ENCODE measurements around the gene SDK1. TPM values are rescaled to one million over a fixed set of nuclear protein-coding genes. Genes with fewer than 3 reads are reported as not detected.
"Not testable (repeated sequence)": the region's sequence is repeated elsewhere in the genome, so short reads cannot be mapped to it uniquely, and the experiment has no call there.

The SDK1 gene
- polyA plus RNA-seq, 2 donors, result 0.33 to 0.47 TPM

DNA sequence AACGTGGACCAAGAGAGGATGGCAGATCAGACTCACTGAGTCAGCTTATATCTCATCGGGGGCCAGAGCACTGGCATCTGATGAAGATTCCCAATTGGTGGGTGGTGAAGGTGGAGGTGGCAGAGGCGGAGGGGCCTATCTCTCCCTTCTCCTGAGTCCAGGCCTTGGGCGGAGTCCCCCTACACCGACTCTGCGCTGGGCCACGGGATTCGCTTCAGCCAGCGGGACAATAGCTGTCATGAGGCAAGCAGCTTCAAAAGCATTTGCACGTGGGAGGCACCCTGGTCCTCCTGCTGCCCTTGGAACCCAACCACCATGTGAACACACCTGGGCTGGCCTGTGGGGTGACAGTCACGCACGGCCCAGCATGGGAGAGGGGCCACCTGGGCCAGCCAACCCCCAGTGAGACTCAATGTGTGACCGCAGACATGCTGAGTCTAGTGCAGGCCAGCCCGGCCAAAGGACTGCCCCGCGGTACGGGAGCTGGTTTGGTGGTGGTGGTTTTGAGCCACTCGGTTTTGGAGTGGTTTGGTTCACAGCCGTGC is 914.2 kb downstream of the SDK1 start:
- Histone ChIP-seq H3K9me3 (ENCODE audit: control insufficient read depth in 2 of 2, insufficient read depth in 1 of 2, low read depth in 1 of 2, low read length in 1 of 2) (no peaks in the 10 kb centered on the region), H3K4me1 (ENCODE audit: control insufficient read depth in 2 of 2, insufficient read depth in 2 of 2, low read length in 1 of 2) (peaks cover 0 to 11% of the 10 kb centered on the region in 2 donors), H3K4me3 (ENCODE audit: low read depth in 1 of 2, low read length in 2 of 2) (no peak overlapping the region), H3K27ac (ENCODE audit: low read depth in 2 of 2, low read length in 1 of 2) (no peak overlapping the region), H3K27me3 (ENCODE audit: control insufficient read depth in 1 of 2, insufficient read depth in 2 of 2, low read length in 2 of 2) (no peaks in the 10 kb centered on the region), H3K36me3 (ENCODE audit: control insufficient read depth in 2 of 2, insufficient read depth in 2 of 2, low read length in 1 of 2) (no peaks in the 10 kb centered on the region)
- WGBS, 2 donors, result 93 to 94% methylated on average over 19 of the region's 19 CpGs

GRCh38 chr7:4216016-4216415 is 915.0 kb downstream of the SDK1 start:
- H3K27me3 ChIP-seq (ENCODE audit: control insufficient read depth in 1 of 2, insufficient read depth in 2 of 2, low read length in 2 of 2), result no peaks in the 10 kb centered on the region
- H3K4me1 ChIP-seq (ENCODE audit: control insufficient read depth in 2 of 2, insufficient read depth in 2 of 2, low read length in 1 of 2), result peaks cover 0 to 11% of the 10 kb centered on the region in 2 donors
- 48 to 62% methylated on average over 16 of the region's 16 CpGs for WGBS, 2 donors
- no peaks in the 10 kb centered on the region for H3K36me3 ChIP-seq (ENCODE audit: control insufficient read depth in 2 of 2, insufficient read depth in 2 of 2, low read length in 1 of 2)
- H3K9me3 ChIP-seq (ENCODE audit: control insufficient read depth in 2 of 2, insufficient read depth in 1 of 2, low read depth in 1 of 2, low read length in 1 of 2), result no peaks in the 10 kb centered on the region
- H3K4me3 ChIP-seq (ENCODE audit: low read depth in 1 of 2, low read length in 2 of 2), result no peak overlapping the region
- no peak overlapping the region for H3K27ac ChIP-seq (ENCODE audit: low read depth in 2 of 2, low read length in 1 of 2)

DNA sequence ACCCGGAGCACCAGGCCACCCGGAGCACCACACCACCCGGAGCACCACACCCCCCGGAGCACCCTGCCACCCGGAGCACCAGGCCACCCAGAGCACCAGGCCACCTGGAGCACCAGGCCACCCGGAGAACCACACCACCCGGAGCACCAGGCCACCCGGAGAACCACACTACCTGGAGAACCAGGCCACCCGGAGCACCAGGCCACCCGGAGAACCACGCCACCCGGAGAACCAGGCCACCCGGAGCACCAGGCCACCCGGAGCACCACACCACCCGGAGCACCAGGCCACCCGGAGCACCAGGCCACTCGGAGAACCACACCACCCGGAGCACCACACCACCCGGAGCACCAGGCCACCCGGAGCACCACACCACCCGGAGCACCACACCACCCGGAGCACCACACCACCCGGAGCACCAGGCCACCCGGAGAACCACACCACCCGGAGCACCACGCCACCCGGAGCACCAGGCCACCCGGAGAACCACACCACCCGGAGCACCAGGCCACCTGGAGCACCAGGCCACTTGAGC is 916.1 kb downstream of the SDK1 start:
- H3K36me3 ChIP-seq (ENCODE audit: control insufficient read depth in 2 of 2, insufficient read depth in 2 of 2, low read length in 1 of 2); H3K27ac ChIP-seq (ENCODE audit: low read depth in 2 of 2, low read length in 1 of 2); H3K27me3 ChIP-seq (ENCODE audit: control insufficient read depth in 1 of 2, insufficient read depth in 2 of 2, low read length in 2 of 2); H3K4me3 ChIP-seq (ENCODE audit: low read depth in 1 of 2, low read length in 2 of 2); H3K9me3 ChIP-seq (ENCODE audit: control insufficient read depth in 2 of 2, insufficient read depth in 1 of 2, low read depth in 1 of 2, low read length in 1 of 2): not testable (repeated sequence)
- H3K4me1 ChIP-seq (ENCODE audit: control insufficient read depth in 2 of 2, insufficient read depth in 2 of 2, low read length in 1 of 2), result peaks cover 0 to 11% of the 10 kb centered on the region in 2 donors
- 89 to 94% methylated on average over 24 to 29 of the region's 29 CpGs for WGBS, 2 donors

DNA sequence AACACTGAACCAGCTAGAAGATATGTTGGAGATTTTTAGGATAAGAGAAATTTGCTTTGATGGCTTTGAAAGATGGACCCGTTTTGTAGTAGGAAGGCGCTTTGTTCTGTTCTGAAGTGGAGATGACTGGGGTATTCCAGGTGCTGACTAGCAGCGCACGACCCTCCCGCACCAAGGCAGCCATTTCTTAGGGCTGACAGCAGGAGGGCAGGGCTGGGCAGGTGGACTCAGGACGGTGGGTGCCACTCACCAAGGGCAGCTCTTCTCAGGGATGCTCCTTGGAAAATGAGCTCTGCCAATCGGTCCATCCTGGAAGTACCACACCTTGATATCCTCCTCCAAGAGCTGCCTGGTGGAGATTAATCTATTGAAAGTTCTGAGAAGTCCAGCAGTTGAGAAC is 917.4 kb downstream of the SDK1 start:
- H3K36me3 ChIP-seq (ENCODE audit: control insufficient read depth in 2 of 2, insufficient read depth in 2 of 2, low read length in 1 of 2), result no peaks in the 10 kb centered on the region
- 96 to 97% methylated on average over 7 of the region's 7 CpGs for WGBS, 2 donors
- no peak overlapping the region for H3K27ac ChIP-seq (ENCODE audit: low read depth in 2 of 2, low read length in 1 of 2)
- no peaks in the 10 kb centered on the region for H3K9me3 ChIP-seq (ENCODE audit: control insufficient read depth in 2 of 2, insufficient read depth in 1 of 2, low read depth in 1 of 2, low read length in 1 of 2)
- H3K4me3 ChIP-seq (ENCODE audit: low read depth in 1 of 2, low read length in 2 of 2), result no peak overlapping the region
- H3K27me3 ChIP-seq (ENCODE audit: control insufficient read depth in 1 of 2, insufficient read depth in 2 of 2, low read length in 2 of 2), result no peaks in the 10 kb centered on the region
- H3K4me1 ChIP-seq (ENCODE audit: control insufficient read depth in 2 of 2, insufficient read depth in 2 of 2, low read length in 1 of 2), result peaks cover 0 to 11% of the 10 kb centered on the region in 2 donors

DNA sequence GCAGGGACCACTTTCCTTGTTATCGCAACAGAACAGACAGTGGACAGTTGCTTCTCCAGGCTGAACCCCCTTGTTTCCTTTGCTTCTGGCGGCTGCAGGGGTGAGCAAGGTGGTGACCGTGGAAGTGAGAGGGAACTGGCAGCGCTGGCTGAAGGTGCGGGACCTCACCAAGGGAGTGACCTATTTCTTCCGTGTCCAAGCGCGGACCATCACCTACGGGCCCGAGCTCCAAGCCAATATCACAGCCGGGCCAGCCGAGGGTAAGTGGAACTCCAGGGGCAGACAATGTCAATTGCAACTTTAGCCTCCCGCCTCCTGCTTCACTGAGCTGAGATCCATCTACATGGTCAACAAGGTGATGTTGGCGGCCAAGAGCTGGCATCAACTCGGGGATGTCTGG is 919.0 kb downstream of the SDK1 start:
- Histone ChIP-seq H3K4me3 (ENCODE audit: low read depth in 1 of 2, low read length in 2 of 2) (no peak overlapping the region), H3K27ac (ENCODE audit: low read depth in 2 of 2, low read length in 1 of 2) (no peak overlapping the region), H3K9me3 (ENCODE audit: control insufficient read depth in 2 of 2, insufficient read depth in 1 of 2, low read depth in 1 of 2, low read length in 1 of 2) (no peaks in the 10 kb centered on the region), H3K4me1 (ENCODE audit: control insufficient read depth in 2 of 2, insufficient read depth in 2 of 2, low read length in 1 of 2) (peaks cover 0 to 11% of the 10 kb centered on the region in 2 donors), H3K27me3 (ENCODE audit: control insufficient read depth in 1 of 2, insufficient read depth in 2 of 2, low read length in 2 of 2) (no peaks in the 10 kb centered on the region), H3K36me3 (ENCODE audit: control insufficient read depth in 2 of 2, insufficient read depth in 2 of 2, low read length in 1 of 2) (no peaks in the 10 kb centered on the region)
- 94% methylated on average over 15 of the region's 15 CpGs for WGBS, 2 donors

DNA sequence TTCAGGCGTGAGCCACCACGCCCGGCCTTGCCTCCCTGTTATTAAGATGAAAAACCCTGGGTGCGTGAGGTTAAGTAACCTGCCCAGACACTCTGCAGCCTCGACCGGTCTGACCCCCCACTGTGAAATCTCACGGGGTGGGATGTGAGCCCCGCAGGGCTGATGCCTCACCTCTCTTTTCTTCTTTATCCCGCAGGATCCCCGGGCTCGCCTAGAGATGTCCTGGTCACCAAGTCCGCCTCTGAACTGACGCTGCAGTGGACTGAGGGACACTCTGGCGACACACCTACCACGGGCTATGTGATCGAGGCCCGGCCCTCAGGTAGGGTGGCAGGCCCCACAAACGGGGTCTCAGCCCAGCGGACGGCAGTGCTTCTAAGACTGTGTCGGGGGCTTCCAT is 920.0 kb downstream of the SDK1 start:
- H3K4me3 ChIP-seq (ENCODE audit: low read depth in 1 of 2, low read length in 2 of 2), result no peak overlapping the region
- no peaks in the 10 kb centered on the region for H3K27me3 ChIP-seq (ENCODE audit: control insufficient read depth in 1 of 2, insufficient read depth in 2 of 2, low read length in 2 of 2)
- no peaks in the 10 kb centered on the region for H3K9me3 ChIP-seq (ENCODE audit: control insufficient read depth in 2 of 2, insufficient read depth in 1 of 2, low read depth in 1 of 2, low read length in 1 of 2)
- peaks cover 0 to 5% of the 10 kb centered on the region in 2 donors for H3K4me1 ChIP-seq (ENCODE audit: control insufficient read depth in 2 of 2, insufficient read depth in 2 of 2, low read length in 1 of 2)
- no peak overlapping the region for H3K27ac ChIP-seq (ENCODE audit: low read depth in 2 of 2, low read length in 1 of 2)
- H3K36me3 ChIP-seq (ENCODE audit: control insufficient read depth in 2 of 2, insufficient read depth in 2 of 2, low read length in 1 of 2), result no peaks in the 10 kb centered on the region
- WGBS, 2 donors, result 89 to 90% methylated on average over 21 of the region's 21 CpGs

GRCh38 chr7:4222676-4223075 is 921.6 kb downstream of the SDK1 start:
- Histone ChIP-seq H3K36me3 (ENCODE audit: control insufficient read depth in 2 of 2, insufficient read depth in 2 of 2, low read length in 1 of 2) (no peaks in the 10 kb centered on the region), H3K27ac (ENCODE audit: low read depth in 2 of 2, low read length in 1 of 2) (no peak overlapping the region), H3K27me3 (ENCODE audit: control insufficient read depth in 1 of 2, insufficient read depth in 2 of 2, low read length in 2 of 2) (no peaks in the 10 kb centered on the region), H3K4me1 (ENCODE audit: control insufficient read depth in 2 of 2, insufficient read depth in 2 of 2, low read length in 1 of 2) (peaks cover 0 to 3% of the 10 kb centered on the region in 2 donors), H3K4me3 (ENCODE audit: low read depth in 1 of 2, low read length in 2 of 2) (no peak overlapping the region), H3K9me3 (ENCODE audit: control insufficient read depth in 2 of 2, insufficient read depth in 1 of 2, low read depth in 1 of 2, low read length in 1 of 2) (no peaks in the 10 kb centered on the region)
- 82 to 89% methylated on average over 5 of the region's 5 CpGs for WGBS, 2 donors

DNA sequence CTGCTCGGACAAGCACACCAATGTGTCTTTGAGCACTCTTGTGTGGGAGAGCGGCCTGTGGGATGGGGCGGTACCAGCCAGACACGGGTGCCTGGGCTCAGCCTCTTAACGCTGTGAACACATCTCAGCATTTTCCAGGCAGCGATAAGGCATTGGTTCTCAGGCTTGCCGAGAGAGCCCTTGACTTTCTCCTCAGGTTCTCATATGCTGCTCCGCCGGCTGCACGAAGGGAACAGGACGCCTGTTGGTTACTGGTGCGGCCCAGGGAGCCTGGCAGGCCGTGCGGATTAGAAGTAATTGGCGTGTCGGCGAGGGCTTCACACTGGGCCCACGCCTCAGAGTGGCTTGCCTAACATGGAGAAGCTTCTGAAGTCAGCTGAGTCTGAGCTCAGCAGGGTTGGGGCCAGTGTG is 924.3 kb downstream of the SDK1 start:
- Histone ChIP-seq H3K9me3 (ENCODE audit: control insufficient read depth in 2 of 2, insufficient read depth in 1 of 2, low read depth in 1 of 2, low read length in 1 of 2) (no peaks in the 10 kb centered on the region), H3K27me3 (ENCODE audit: control insufficient read depth in 1 of 2, insufficient read depth in 2 of 2, low read length in 2 of 2) (no peaks in the 10 kb centered on the region), H3K27ac (ENCODE audit: low read depth in 2 of 2, low read length in 1 of 2) (no peak overlapping the region), H3K36me3 (ENCODE audit: control insufficient read depth in 2 of 2, insufficient read depth in 2 of 2, low read length in 1 of 2) (no peaks in the 10 kb centered on the region), H3K4me1 (ENCODE audit: control insufficient read depth in 2 of 2, insufficient read depth in 2 of 2, low read length in 1 of 2) (no peaks in the 10 kb centered on the region), H3K4me3 (ENCODE audit: low read depth in 1 of 2, low read length in 2 of 2) (no peak overlapping the region)
- WGBS, 2 donors, result 95% methylated on average over 18 of the region's 18 CpGs

DNA sequence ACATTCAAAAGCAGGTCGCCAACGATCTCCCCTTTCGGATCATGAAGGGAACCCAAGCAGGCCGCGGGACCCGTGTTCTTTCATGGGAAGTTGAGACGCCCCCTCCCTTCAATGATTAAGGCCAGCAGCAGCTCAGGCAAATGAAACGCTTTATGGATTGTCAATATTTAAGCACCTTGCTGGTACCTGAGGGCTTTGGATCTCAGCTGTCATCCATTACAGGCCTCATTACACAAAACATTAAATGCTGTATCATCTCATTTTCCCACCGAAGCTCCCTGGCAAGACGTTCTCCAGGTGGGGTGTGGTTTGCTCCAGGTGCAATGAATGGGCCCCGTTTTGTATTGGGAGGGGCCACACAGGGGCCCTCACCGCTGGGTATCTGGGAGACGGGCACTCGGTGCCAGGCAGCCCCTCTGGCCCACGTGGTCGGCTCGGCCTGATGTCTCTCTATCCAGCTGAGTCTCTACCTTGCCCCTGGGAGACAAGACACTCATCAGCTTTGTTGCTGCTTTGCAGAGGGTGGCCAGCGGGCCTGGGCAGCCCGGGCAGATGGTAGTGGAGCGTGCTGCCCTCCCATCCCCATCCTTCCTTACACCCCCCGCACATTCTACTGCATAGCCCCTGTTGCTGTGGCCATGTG is 925.0 kb downstream of the SDK1 start:
- Histone ChIP-seq H3K27me3 (ENCODE audit: control insufficient read depth in 1 of 2, insufficient read depth in 2 of 2, low read length in 2 of 2) (no peaks in the 10 kb centered on the region), H3K4me3 (ENCODE audit: low read depth in 1 of 2, low read length in 2 of 2) (no peak overlapping the region), H3K9me3 (ENCODE audit: control insufficient read depth in 2 of 2, insufficient read depth in 1 of 2, low read depth in 1 of 2, low read length in 1 of 2) (no peaks in the 10 kb centered on the region), H3K27ac (ENCODE audit: low read depth in 2 of 2, low read length in 1 of 2) (no peak overlapping the region), H3K4me1 (ENCODE audit: control insufficient read depth in 2 of 2, insufficient read depth in 2 of 2, low read length in 1 of 2) (no peaks in the 10 kb centered on the region), H3K36me3 (ENCODE audit: control insufficient read depth in 2 of 2, insufficient read depth in 2 of 2, low read length in 1 of 2) (no peaks in the 10 kb centered on the region)
- WGBS, 2 donors, result 89 to 92% methylated on average over 21 of the region's 21 CpGs

GRCh38 chr7:4226524-4226882 is 925.5 kb downstream of the SDK1 start:
- WGBS, 2 donors, result 80 to 84% methylated on average over 6 of the region's 6 CpGs
- Histone ChIP-seq H3K4me1 (ENCODE audit: control insufficient read depth in 2 of 2, insufficient read depth in 2 of 2, low read length in 1 of 2) (no peaks in the 10 kb centered on the region), H3K27me3 (ENCODE audit: control insufficient read depth in 1 of 2, insufficient read depth in 2 of 2, low read length in 2 of 2) (no peaks in the 10 kb centered on the region), H3K4me3 (ENCODE audit: low read depth in 1 of 2, low read length in 2 of 2) (no peak overlapping the region), H3K36me3 (ENCODE audit: control insufficient read depth in 2 of 2, insufficient read depth in 2 of 2, low read length in 1 of 2) (no peaks in the 10 kb centered on the region), H3K27ac (ENCODE audit: low read depth in 2 of 2, low read length in 1 of 2) (no peak overlapping the region), H3K9me3 (ENCODE audit: control insufficient read depth in 2 of 2, insufficient read depth in 1 of 2, low read depth in 1 of 2, low read length in 1 of 2) (no peaks in the 10 kb centered on the region)

Data from esophagus (tissue), 2 donors.